Suprapubic skin (tissue), 4 donors: ENCODE measurements around the gene RASSF5.

Experiments used
- CTCF ChIP-seq, 2 donors: fragments of 200-600 bp in 1 of 2; fragments of 450-650 bp in 1 of 2; sonication (generic) in 1 of 2; IDR thresholded peaks; one replicate each; pipeline ENCODE4 v1.5.1; 2016 to 2019; ENCODE audit warnings: antibody characterized with exemption in 2 of 2, mild to moderate bottlenecking in 1 of 2, moderate library complexity in 1 of 2
- EP300 ChIP-seq: sonication (generic); formaldehyde crosslinking; IDR thresholded peaks from one replicate; pipeline ENCODE4 v1.6.1; 2017; ENCODE audit warnings: antibody characterized with exemption
- POLR2A ChIP-seq, 2 donors: fragments of 450-650 bp; IDR thresholded peaks; one replicate each; pipeline ENCODE4 v1.6.1; 2017; ENCODE audit warnings: antibody characterized with exemption in 2 of 2, mild to moderate bottlenecking in 2 of 2, moderate library complexity in 2 of 2
- POLR2AphosphoS5 ChIP-seq, 3 donors: sonication (generic); formaldehyde crosslinking; IDR thresholded peaks; one replicate each; pipeline ENCODE4 v1.6.1; 2017; ENCODE audit warnings: antibody characterized with exemption in 3 of 3

GRCh38 chr1:206506405-206507283 is 687 bp upstream of the RASSF5 start:
- TF ChIP-seq POLR2A (IDR thresholded peaks at IDR 0.05) = no peak
- no peak for TF ChIP-seq POLR2AphosphoS5 (IDR thresholded peaks at IDR 0.05)
- no peak for TF ChIP-seq CTCF (IDR thresholded peaks at IDR 0.05)
- TF ChIP-seq EP300 = no peak
